Activated naive CD4-positive, alpha-beta T cell treated with anti-CD3 and anti-CD28 coated beads for 36 hours (primary cell): ENCODE data around the gene IDI2. TPM values are rescaled to one million over a fixed set of nuclear protein-coding genes. Genes with fewer than 3 reads are reported as not detected.

Source experiments
- CTCF ChIA-PET: fragments of 350-600 bp; sonication (Branson Sonifier 250); formaldehyde crosslinking; loops from one replicate; lab custom pipeline; 2021; ENCODE audit warnings: antibody characterized with exemption; lab: Charles Lee
- DNase-seq: peaks from one replicate; pipeline ENCODE4 v3.0.0-alpha.2; 2020
- H3K27ac Mint-ChIP-seq: one replicate; pipeline ENCODE4 v1.8.0; 2021; ENCODE audit warnings: mild to moderate bottlenecking, mixed read lengths
- H3K27me3 Mint-ChIP-seq: one replicate; pipeline ENCODE4 v1.8.0; 2021; ENCODE audit warnings: low read depth, mixed read lengths
- H3K36me3 Mint-ChIP-seq: one replicate; pipeline ENCODE4 v1.8.0; 2021; ENCODE audit warnings: low read depth, mixed read lengths
- H3K4me1 Mint-ChIP-seq: one replicate; pipeline ENCODE4 v1.8.0; 2021; ENCODE audit warnings: low read depth, mixed read lengths
- H3K4me3 Mint-ChIP-seq: one replicate; pipeline ENCODE4 v1.8.0; 2021; ENCODE audit warnings: mild to moderate bottlenecking, moderate library complexity, mixed read lengths
- H3K9me3 Mint-ChIP-seq: one replicate; pipeline ENCODE4 v1.8.0; 2021; ENCODE audit warnings: mixed read lengths
- intact Hi-C: fragments of 100-400 bp; cut with micrococcal nuclease; formaldehyde crosslinking; loops from one replicate; pipeline ENCODE4 v1.15.1; 2023
- total RNA-seq, 2 experiments: library from RNA; stranded (reverse); gene quantifications; one replicate each; pipeline ENCODE4 v1.2.3, GENCODE V29; 2021

IDI2 gene
- total RNA-seq, 2 experiments from 2014 or later: not detected

DNA sequence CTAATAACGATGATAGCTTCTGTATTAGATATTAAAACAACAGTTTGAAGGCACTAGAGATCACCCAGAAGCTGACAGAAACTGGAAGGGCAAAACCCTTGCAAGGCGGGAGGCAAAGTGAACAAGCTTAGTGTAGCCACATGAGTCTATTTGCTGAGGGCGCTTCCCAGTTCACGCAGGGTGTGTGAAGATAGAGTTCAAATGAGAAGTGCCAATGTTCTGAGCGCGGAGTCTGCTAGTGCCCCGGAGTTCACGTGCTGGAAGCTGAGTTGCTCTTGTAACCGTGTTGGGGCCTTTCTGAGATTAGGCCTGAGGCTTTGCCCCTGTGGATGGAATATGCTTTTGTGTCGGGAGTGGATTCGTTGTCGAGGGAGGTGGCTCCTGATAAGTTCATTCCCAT lies 54.0 kb downstream of the IDI2 start:
- H3K27me3 Mint-ChIP-seq: peaks cover 9% of the 10 kb centered on the region

DNA sequence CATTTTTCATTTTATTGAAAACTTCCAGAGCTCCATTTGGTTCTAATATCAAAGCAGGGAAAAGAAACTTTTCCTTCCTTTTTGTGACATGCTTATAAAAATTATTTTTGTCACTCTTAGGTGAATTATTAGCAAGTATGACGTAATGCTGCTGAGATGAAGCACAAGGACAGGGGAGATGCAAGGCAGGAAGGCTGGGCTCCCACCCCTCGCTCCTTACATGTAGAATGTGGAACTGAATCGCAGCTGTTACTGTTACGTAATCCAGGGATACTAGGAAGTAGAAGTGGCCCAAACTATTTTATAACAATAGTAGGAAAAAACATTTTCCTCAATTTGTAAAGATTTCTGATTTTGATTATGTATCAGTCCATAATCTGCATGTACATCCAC lies 54.5 kb downstream of the IDI2 start:
- DNase-seq: no peak
- H3K27ac Mint-ChIP-seq: no peak overlapping the region
- CTCF ChIA-PET: no interaction called here
- peaks cover 5% of the 10 kb centered on the region for H3K9me3 Mint-ChIP-seq
- peaks cover 7% of the 10 kb centered on the region for H3K4me1 Mint-ChIP-seq
- no peaks in the 10 kb centered on the region for H3K36me3 Mint-ChIP-seq
- no peak overlapping the region for H3K4me3 Mint-ChIP-seq
- H3K27me3 Mint-ChIP-seq: peaks cover 9% of the 10 kb centered on the region
- intact Hi-C loops: no loop called here

More for the DNA sequence above, 54.0 kb downstream of the IDI2 start:
- Mint-ChIP-seq H3K27ac (no peak overlapping the region), H3K4me1 (peaks cover 7% of the 10 kb centered on the region), H3K36me3 (peaks cover 1% of the 10 kb centered on the region), H3K9me3 (peaks cover 5% of the 10 kb centered on the region), H3K4me3 (no peak overlapping the region)
- intact Hi-C loops: no loop called here
- CTCF ChIA-PET: interaction anchor here (0.6 kb wide), 1 partner anchor 25 kb away, joined by 3 read pairs; no protein-coding TSS in a partner anchor
- DNase-seq: no peak

DNA sequence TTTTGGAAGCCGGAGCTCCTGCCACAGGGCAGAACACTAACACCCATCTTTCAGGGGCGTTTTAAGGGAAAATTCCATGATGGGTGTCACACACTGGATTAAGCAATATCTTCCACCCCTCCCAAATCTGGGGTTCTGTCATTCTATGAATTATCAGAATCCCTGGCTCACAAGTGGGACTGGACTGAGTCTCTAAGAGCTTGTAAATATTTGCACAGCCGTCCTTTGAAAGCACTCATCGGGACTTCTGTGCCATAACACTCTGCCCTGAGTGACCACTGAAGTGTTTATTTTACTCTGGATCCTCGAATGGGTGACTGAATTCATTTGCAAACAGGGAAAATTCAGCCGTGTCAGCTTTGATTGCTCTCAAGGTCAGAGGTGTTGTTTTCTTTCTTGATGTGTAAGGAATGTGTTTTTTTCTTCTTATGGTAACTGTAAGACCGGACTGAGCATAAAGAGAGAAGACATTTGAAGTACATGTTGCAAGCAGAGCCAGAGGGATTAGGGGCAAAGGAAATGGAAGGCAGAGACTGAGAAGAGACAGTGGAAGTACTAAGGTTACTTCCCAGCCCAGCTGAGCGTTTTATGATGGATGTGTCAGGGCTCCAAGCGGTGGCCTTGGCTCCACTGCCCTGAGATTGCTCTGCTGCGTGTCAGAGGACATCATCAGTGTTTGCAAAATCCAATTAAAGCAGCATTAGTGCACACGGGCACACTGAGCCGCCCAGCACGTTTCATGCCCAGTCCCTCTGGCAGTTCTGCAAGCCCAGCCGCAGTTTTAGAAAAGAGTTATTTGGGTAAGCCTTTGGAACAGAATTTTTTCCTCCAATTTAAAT lies 55.1 kb downstream of the IDI2 start:
- peaks cover 9% of the 10 kb centered on the region for H3K27me3 Mint-ChIP-seq

DNA sequence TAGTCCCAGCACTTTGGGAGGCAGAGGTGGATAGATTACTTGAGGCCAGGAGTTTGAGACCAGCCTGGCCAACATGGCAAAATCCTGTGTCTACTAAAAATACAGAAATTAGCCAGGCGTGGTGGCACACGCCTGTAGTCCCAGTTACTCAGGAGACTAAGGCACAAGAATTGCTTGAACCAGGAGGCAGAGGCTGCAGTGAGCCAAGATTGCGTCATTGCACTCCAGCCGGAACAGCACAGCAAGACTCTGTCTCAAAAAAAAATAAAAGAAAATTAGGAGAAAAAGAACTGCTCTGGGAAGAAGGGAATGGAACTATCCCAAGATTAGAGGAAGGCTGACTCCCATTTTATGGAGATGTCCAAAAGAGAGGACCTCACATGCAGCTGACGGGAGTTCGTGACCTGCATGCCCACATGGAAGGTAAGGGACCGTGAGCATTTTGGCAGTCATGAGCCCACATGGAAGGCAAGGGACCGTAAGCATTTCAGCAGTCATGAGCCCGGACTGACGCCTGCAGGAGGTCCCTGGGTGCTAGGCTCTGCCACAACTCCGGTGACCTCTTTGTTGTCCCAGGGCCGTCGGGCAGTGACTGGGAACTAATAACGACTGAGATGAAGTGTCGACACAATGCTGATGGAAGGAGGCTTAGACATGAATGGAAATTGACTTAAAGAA lies 56.0 kb downstream of the IDI2 start:
- H3K27me3 Mint-ChIP-seq: peaks cover 9% of the 10 kb centered on the region
- no peaks in the 10 kb centered on the region for H3K36me3 Mint-ChIP-seq
- no peak overlapping the region for H3K4me3 Mint-ChIP-seq
- DNase-seq: no peak
- intact Hi-C loops: no loop called here
- peaks cover 7% of the 10 kb centered on the region for H3K4me1 Mint-ChIP-seq
- H3K9me3 Mint-ChIP-seq: peaks cover 5% of the 10 kb centered on the region
- CTCF ChIA-PET: no interaction called here
- no peak overlapping the region for H3K27ac Mint-ChIP-seq

More for the DNA sequence above, 55.1 kb downstream of the IDI2 start:
- CTCF ChIA-PET: no interaction called here
- H3K4me3 Mint-ChIP-seq: no peak overlapping the region
- peaks cover 7% of the 10 kb centered on the region for H3K4me1 Mint-ChIP-seq
- peaks cover 5% of the 10 kb centered on the region for H3K9me3 Mint-ChIP-seq
- intact Hi-C loops: no loop called here
- H3K36me3 Mint-ChIP-seq: no peaks in the 10 kb centered on the region
- DNase-seq: no peak
- no peak overlapping the region for H3K27ac Mint-ChIP-seq

Other genes starting within 250 kb of the IDI2 start
- gene LARP4B, start 94.2 kb downstream of the IDI2 start, total RNA-seq: 10 to 100 TPM; 66.7 to 69.3 TPM
- 10 to 100 TPM; 98.3 to 98.9 TPM for gene GTPBP4, start 37.4 kb downstream of the IDI2 start, total RNA-seq
- gene IDI1, start 23.3 kb upstream of the IDI2 start, total RNA-seq: 10 to 100 TPM; 68.2 to 68.5 TPM
- gene WDR37, start 30.5 kb upstream of the IDI2 start, total RNA-seq: 10 to 100 TPM; 14.0 to 16.0 TPM